ENCODE data around the gene KRTAP3-1.

- TF ChIP-seq CTCF (IDR thresholded peaks at IDR 0.05), result no peak
- no peak for TF ChIP-seq POLR2A (IDR thresholded peaks at IDR 0.05)
Measured at GRCh38 chr17:41012326-41013120, 3.6 kb upstream of the KRTAP3-1 start.
